T-helper 2 cell treated with Interferon-gamma antibody and Interleukin-4, amounts not matched to agents 100 ng/mL and 5 ng/mL, for 36 hours (primary cell): Measurements from ENCODE around the gene LAIR1. TPM values are rescaled to one million over a fixed set of nuclear protein-coding genes. Genes with fewer than 3 reads are reported as not detected.
"Not testable (repeated sequence)": the region's sequence is repeated elsewhere in the genome, so short reads cannot be mapped to it uniquely, and the experiment has no call there.

Experiments
- intact Hi-C: fragments of 100-400 bp; cut with micrococcal nuclease; formaldehyde crosslinking; loops from one replicate; pipeline ENCODE4 v1.15.1; 2023
- total RNA-seq: library from RNA; stranded (reverse); gene quantifications from 2 replicates; pipeline ENCODE4 v1.2.3, GENCODE V29; 2022

Gene LAIR1, protein sequence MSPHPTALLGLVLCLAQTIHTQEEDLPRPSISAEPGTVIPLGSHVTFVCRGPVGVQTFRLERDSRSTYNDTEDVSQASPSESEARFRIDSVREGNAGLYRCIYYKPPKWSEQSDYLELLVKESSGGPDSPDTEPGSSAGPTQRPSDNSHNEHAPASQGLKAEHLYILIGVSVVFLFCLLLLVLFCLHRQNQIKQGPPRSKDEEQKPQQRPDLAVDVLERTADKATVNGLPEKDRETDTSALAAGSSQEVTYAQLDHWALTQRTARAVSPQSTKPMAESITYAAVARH
- total RNA-seq, result 81.2 and 82.9 TPM in 2 replicates

DNA sequence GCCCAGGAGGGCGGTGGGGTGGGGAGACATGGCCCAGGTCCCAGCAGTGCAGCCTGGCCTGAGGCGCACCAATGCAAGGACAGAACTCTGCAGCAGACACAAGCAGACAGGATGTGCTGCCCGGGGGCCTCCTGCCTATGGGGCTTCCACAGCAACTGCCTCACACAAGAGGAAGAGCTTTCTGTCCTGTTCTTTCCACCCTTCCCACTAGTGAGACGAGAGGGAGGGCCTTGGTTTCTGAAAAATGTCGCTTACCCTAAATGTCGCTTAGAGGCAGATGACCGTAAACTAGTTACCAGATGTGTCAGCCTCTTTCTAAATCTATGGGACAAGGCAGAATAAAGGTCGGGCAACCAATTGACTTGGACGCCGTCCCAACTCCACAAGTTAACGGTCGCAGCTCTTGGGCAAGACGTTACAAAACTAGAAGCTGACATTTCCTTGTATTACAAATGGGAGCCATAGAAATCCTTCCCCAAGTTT lies at the start of gene LAIR1:
LAIR1 (minus strand) TSS at position 157 of the 483 bp plus-strand sequence; CDS start at position 30, 127 bp downstream.
- intact Hi-C loops, result loop anchor here (2.0 kb wide), 1 partner anchor 14 kb away; no protein-coding TSS in a partner anchor

DNA sequence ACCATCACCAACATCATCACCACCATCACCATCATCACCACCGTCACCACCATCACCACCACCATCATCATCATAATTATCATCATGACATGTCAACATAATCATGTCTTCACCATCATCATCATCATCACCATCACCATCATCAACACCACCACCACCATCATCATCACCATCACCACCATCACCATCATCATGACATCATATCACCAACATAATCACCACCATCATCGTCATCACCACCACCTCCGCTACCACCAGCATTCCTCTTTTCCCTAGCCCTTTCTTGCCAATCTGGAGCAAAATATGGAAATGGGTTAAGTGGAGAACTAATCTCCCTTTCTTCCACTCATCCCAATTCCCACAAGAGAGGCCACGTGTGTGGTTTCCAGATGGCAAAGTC lies 49.4 kb upstream of the LAIR1 start:
- intact Hi-C loops, result no loop called here

DNA sequence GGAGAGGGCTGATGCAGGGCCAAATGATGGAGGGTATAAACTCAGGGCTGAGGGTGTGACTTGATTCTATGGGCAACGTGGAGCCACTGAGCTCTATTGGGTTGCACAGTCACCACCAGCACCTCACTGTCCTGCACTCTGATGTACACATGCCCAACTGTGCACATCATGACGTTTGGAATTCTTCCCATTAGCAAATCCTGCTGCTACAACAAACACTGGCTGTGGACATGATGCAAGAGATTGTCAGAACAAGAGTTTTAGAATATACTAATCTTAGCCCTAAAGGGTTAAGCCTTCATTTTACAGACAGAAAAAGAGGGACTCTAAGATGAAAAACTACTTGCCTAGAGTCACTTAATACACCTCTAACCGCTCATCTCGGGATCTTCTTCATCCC lies 48.1 kb upstream of the LAIR1 start:
- intact Hi-C loops, result no loop called here

DNA sequence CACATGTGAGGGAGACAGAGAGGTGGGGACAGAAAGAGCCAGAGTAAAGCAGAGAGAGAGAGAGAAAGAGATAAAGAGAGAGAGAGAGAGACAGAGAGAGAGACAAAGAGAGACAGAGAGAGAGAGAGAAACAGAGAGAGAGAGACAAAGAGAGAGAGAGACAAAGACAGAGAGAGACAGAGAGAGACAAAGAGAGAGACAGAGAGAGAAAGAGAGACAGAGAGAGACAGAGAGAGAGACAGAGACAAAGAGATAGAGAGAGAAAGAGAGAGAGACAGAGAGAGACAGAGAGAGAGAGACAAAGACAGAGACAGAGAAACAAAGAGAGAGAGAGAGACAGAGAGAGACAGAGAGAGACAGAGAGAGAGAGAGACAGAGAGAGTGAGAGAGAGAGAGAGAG lies 46.3 kb upstream of the LAIR1 start:
- intact Hi-C loops, result no loop called here

DNA sequence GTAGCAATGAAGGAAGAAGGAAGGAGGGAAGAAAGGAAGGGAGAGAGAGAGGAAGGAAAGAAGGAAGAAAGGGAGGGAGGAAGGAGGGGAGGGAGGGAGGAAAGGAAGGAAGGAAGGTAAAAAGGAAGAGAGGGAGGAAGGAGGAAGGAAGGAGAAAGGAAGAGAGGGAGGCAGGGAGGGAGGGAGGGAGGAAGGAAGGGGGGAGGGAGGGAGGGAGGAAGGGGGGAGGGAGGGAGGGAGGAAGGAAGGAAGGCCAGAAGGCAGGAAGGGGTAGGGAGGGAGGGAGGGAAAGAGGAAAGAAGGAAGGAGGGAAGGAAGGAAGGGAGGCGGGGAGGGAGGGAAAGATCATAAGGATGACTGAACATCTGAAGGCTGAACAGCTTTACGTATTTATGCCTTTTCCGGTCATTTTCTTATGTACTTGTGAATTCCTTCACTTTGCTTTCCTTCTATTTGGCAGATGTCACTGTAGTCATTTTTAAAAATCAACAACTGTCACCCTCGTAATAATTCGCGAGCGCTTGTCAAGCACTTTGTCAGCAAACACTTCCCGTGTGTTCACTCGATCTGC lies 43.8 kb upstream of the LAIR1 start:
- intact Hi-C loops, result no loop called here

DNA sequence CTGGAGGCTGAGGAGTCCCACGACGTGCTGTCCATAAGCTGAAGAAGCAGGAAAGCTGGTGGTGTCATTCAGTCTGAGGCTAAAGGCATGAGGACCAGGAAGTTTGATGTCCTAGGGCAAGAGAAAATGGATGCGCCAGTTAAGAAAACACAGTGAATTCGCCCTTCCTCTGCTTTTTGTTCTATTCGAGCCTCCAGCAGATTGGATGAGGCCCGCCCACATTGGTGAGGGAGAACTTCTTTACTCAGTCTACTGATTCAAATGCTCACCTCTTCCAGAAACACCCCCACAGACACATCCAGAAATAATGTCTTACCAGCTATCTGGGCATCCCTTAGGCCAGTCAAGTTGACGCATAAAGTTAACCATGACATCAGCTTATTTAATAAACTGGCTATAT lies 43.0 kb upstream of the LAIR1 start:
- intact Hi-C loops, result no loop called here

DNA sequence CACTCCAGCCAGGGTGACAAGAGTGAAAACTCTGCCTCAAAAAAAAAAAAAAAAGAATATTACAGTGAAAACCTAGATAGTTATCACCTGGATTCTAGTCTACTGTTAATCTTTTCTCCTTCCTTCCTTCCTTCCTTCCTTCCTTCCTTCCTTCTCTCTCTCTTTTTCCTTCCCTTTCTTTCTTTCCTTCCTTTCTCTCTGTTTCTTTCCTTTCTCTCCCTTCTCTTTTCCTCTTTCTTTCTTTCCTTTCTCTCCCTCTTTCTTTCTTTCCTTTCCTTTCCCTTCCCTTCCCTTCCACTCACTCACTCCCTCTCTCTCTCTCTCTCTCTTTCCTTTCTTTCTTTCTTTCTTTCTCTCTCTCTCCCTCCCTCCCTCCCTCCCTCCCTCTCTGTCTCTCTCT lies 40.9 kb upstream of the LAIR1 start:
- intact Hi-C loops, result no loop called here

DNA sequence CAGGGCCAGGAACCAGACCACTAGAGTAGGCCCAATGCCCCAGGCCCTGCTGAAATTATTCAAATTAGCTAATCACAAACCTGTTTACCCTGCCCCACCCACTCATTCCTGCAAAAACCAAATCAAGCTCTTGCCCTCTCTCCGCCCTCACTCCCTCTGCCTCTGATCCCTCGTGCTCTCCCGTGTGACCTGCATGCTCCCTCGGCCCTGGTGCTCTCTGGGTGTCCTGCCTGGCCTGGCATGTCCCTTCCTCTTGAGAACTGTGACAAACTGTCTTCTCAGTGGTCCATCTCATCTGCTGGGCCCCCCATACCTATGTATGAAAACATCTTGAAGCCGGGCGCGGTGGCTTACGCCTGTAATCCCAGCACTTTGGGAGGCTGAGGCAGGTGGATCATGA lies 38.3 kb upstream of the LAIR1 start:
- intact Hi-C loops, result no loop called here

DNA sequence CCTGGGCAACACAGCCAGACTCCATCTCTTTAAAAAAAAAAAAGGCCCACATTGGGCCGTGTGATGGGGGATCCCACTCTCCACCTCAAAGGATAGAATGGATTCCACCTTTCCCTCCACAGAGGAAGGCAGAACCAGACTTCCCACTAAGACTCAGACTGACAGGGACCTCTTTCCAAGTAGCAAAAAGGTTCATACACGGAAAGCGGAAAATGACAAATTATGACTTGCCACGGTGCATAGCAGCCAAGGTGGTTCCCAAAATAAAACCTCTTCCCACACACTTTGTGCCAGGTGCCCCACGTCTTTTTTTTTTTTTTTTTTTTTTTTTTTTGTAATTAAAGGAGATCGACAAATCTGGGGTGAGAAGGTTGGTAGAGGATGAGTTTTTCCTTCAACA lies 36.2 kb upstream of the LAIR1 start:
- intact Hi-C loops, result no loop called here

DNA sequence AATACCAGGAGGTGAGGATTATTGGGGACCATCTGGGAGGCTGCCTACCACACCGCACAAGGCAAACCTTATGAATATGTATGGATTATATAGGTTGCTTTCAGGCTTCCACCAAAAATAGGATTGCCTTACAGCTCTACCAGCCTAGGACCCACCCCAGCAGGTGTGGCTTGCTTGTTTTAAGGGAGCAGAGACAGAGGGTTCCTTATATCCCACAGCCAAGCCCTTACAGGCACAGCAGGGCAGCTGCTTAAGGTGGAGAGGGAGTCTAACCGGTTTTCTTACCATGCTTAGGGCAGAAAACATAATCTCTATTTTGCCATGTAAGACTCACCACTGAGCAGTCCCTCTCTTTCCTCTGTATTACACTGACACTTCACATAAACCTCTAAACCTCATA lies 34.5 kb upstream of the LAIR1 start:
- intact Hi-C loops, result no loop called here

DNA sequence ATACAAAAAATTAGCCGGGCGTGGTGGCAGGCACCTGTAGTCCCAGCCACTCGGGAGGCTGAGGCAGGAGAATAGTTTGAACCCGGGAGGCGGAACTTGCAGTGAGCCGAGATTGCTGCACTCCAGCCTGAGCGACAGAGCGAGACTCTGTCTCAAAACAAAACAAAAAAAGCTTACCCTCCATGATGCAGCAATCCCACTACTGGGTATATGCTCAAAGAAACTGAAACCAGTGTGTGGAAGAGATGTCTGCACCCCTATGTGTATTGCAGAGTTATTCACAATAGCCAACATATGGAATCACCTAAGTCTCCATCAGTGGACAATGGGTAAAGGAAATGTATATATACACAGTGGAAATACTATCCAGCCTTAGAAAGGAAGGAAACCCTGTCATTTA lies 31.0 kb upstream of the LAIR1 start:
- intact Hi-C loops, result no loop called here

DNA sequence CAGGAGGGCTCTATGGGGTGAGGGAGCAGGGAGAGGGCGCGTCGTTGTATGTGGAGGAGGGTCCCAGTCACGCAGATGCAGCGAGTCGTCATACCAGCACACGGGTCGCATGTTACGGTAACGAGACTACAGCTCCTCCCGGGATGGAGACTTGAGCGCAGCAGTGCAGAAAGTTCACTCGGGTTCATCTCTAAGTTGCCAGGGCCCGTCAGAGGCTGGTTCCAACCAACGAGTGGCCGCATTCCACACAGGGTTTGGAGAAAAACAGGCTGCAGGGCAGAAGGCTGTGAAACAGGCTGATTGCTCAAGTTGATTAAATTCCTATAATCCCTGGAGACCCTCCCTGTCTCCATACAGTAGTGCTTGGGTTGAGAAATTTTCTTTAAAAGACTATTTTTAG lies 28.6 kb upstream of the LAIR1 start:
- intact Hi-C loops, result no loop called here

DNA sequence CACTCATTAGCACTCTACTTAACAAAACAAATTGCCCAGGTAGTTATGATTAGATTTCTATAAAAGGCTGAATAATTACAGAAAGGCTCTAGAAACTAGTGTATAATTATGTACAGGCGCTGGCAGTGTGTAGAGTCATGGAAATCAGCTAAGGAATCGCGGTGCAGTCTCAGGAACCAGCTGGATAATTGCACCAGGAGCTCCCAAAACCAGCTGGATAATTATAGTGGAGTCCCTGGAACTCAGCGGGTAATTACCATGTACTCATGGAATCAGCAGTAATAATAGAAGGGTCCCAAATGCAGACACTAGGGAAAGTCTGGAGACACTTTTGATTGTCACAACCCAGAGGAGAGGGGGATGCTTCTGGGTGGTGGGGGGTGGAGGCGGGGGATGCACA lies 27.4 kb upstream of the LAIR1 start:
- intact Hi-C loops, result no loop called here

DNA sequence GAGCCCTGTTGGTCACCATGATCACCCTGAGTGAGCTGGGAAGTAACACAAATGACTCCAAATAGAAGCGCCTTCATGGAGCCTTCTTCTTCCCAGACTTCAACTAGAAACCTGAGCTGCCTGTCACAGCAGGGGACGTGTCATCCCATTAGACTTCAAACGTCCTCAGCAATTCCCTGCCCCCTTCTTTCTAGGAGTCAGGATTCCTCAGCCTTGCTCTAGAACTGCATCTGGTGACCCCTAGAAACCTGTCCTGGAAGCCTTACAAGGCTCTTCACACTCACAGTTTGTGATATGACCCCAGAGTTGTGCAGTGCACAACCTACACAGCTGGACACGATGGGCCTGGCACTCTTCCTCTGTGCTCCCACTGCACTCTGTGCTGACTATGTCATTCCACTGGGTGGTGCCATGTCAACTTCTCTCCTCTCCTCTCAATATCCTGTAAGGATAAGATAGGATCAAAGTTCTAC lies 26.9 kb upstream of the LAIR1 start:
- intact Hi-C loops, result loop anchor here (1.0 kb wide), 1 partner anchor 66 kb away; no protein-coding TSS in a partner anchor

DNA sequence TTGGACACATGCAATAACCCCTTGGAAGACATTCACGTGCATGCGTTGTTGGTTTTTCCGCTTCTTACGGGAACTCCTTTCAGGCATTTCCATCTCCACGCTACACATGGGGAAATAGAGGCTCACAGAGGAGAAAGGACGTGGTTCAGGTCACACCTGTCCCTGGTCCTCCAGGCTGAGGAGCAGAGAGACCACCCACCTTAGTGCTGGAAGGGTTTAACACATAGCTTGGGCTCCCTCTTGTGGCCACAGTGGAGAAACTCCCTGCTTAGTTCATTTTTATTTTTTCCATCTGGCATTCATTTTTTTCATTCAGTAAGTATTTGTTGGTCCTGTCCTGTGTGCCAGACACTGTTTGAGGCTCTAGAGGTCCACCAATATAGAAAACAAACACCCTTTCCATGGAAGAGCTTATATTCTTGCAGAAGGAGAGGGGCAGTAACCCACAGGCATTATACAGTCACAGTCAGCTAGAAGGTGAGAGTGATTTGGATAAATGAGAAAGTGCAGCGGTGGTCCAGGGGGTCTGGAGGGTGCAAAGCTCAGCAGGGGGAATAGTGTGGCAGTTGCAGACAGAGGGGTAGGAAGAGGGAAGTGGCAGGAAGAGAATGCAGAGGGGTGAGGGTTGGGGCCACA lies 26.3 kb upstream of the LAIR1 start:
- intact Hi-C loops, result loop anchor here (1.0 kb wide), 1 partner anchor 66 kb away; no protein-coding TSS in a partner anchor

DNA sequence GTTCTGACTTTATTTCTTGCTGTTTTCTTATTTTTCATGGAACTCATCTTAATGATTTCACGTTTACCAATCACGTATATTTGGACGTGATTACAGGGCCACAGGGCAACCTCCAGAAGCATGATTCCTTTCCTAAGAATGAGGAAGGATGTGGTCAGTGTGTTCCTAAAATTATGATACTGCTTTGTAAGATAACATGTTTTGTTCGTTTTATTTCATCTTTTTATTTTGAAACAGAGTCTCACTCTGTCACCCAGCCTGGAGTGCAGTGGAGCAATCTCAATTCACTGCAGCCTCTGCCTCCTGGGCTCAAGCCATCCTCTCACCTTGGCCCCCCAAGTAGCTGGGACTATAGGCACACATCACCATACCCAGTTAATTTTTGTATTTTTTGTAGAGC lies 24.8 kb upstream of the LAIR1 start:
- intact Hi-C loops, result loop anchor here (2.0 to 5.0 kb wide), 2 partner anchors 27 to 37 kb away; no protein-coding TSS in a partner anchor

DNA sequence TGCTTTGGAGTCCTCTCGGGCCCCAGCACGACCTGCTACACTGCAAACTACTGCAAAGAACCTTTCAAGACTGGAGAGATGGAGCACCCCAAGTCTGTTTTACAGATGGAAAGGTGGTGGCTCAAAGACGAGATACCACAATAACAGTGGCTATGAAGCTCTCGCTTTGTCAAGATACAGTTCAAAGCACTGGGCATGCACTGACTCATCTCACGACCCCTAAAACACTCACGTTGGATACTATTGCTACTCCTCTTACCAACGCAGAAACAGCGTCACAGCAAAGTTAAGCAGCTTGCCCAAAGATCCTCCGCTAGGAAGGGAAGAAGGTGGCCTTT lies 24.0 kb upstream of the LAIR1 start:
- intact Hi-C loops, result loop anchor here (2.0 to 5.0 kb wide), 2 partner anchors 26 to 36 kb away; no protein-coding TSS in a partner anchor

DNA sequence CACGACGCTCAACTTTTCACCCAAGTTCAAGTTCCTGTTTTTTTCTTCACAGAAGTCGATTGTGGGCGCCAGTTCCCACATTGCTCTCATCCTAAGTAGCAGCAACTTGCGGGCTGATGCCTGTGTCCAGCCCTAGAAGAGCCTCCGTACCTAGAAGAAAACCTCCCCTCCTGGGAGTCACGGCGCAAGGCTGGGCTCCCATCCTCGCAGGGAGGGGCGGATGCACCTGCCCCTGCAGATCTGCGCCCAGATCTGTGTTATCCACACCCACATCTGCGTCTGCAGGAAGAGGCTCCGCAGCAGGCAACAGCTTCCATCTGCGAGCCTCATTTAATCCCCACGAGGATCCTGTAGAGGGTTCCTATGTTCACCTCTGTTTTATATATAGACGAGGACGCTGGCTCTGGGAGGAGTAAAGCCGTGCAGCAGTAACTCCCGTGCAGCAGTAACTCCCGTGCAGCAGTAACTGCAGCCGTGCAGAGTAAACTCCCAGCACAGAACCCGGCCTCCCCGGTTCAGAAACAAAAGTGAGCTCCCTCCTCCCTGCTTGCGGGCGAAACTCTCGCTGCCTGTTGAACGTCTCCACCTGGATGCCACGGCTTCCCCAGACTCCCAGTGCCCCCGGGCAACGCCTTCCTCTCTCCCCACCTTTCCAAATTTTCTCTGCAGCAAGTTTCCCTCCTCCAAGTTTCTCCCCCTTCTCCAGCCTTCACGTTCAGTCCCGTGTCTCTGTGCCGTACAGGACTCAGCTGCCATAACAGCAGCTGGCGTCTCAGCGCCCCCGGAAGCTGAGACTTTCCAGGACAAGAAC lies 23.5 kb upstream of the LAIR1 start:
- intact Hi-C loops, result loop anchor here (2.0 to 5.0 kb wide), 2 partner anchors 25 to 36 kb away; no protein-coding TSS in a partner anchor

DNA sequence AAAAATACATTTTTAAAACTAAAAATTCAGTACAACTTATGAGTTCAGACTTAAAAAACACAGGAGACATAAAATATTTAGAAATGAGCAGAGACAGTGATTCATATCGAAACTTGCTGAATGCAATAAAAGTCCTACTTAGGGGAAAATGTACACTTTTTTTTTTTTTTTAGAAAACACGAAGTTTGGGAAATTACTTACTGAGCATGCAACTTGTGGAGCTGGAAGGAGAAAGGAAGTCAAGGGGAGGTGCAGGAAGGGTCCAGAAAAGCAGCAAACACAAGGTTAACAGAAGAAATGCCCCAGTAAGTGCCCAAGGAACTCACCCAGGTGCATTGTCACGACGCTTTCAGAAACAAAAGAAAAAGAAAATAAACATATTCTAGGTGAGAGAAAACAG lies 18.6 kb upstream of the LAIR1 start:
- intact Hi-C loops, result no loop called here

DNA sequence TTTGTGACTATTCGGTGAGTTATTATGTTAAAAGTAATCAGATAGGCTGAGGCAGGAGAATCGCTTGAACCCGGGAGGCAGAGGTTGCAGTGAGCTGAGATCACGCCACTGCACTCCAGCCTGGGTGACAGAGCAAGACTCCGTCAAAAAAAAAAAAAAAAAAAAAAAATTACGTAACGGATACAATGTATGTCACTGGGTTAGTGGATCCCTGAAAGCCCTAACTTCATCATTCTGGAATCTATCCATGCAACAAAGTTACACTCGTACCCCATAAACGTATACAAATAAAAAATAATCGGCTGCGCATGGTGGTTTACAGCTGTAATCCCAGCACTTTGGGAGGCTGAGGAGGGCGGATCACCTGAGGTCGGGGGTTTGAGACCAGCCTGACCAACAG lies 17.3 kb upstream of the LAIR1 start:
- intact Hi-C loops, result not testable (repeated sequence)

DNA sequence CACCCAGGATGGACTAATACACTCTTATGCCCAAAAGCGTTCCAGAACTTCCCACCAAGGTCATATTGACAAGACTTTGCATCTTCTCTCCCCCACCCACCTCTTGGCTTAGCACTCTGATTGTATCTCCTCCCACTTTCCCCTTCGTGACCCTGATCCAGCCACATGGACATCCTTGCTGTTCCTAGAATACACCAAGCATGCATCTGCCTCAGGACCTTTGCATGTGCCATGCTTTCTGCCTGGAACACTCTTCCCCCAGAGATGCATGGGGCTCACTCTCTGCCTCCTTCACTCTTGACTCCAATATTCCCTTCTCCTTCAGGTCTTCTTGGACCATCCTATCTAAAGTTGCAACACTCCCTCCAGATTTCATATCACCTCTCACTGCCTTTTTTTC lies 16.2 kb upstream of the LAIR1 start:
- intact Hi-C loops, result no loop called here
